ENCODE measurements around the gene METTL26. TPM values are rescaled to one million over a fixed set of nuclear protein-coding genes. Genes with fewer than 3 reads are reported as not detected.

METTL26 gene
- total RNA-seq, 1 donor from 2014 or later = 91.4 TPM

DNA sequence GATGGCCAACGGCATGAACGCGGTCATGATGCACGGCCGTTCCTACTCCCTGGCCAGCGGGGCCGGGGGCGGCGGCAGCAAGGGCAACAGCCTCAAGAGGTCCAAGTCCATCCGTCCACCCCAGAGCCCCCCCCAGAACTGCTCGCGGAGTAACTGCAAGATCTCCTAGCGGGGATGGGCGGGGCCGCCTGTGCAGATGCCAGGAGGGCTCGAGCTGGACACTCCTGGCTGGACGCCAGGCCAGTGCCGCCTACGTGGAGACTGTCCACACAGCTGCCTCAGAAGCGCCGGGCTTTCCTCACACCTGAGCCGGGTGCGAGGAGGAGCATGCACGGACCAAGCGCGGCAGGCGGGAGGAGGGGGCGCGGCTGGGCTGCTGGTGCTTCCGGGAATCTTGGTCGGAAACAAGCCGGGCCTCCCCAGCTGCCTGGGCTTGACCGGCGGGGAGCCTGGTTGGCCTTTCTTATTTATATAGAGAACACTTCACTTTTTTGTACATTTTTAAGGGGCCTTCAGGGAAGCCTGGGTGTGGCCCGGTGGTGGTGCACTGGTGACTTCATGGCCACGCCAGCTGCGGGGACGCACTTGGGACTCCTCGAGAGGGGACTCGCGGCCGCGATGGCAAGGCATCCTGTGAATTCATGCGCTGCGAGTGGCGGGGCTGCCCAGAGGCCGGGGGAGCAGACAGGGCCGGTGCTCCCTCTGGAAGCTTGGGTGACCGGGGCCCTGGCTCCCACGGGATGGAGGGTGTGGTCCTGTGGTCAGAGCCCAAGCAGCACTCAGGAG, 8.5 kb downstream of the METTL26 start:
- intact Hi-C loops (cut with micrococcal nuclease) = no loop called here

DNA sequence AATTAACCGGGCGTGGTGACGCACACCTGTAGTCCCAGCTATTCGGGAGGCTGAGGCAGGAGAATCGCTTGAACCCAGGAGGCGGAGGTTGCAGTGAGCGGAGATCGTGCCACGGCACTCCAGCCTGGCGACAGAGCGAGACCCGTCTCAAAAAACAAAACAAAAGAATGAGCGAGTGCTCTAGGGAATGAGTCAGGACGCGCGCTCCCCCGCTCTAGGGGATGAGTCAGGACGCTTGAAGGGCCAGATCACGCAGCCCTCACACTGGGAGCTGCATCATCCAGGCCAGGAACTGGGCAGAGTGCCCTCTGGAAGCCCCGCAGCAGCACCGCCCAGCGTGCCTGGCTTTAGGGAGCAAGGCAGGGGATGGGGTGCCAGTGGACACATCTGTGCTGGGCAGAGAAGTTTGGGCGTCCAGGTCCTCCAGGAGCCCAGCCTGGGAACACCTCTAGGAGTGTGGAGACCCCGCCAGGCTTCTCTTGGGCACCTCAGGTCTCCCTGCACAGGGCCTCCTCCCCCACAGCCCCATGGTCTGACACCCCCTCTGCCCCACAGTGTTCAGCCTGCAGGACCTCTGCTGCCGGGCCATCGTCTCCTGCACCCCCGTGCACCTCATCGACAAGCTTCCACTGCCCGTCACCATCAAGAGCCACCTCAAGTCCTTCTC, 9.2 kb downstream of the METTL26 start:
- intact Hi-C loops (cut with micrococcal nuclease) = no loop called here

GRCh38 chr16:625977-626765, 9.9 kb downstream of the METTL26 start:
- intact Hi-C loops (cut with micrococcal nuclease) = no loop called here

GRCh38 chr16:625117-625976, 10.8 kb downstream of the METTL26 start:
- intact Hi-C loops (cut with micrococcal nuclease) = no loop called here

GRCh38 chr16:624526-625070, 11.5 kb downstream of the METTL26 start:
- intact Hi-C loops (cut with micrococcal nuclease) = no loop called here

GRCh38 chr16:622920-623280, 13.2 kb downstream of the METTL26 start:
- intact Hi-C loops (cut with micrococcal nuclease) = no loop called here

DNA sequence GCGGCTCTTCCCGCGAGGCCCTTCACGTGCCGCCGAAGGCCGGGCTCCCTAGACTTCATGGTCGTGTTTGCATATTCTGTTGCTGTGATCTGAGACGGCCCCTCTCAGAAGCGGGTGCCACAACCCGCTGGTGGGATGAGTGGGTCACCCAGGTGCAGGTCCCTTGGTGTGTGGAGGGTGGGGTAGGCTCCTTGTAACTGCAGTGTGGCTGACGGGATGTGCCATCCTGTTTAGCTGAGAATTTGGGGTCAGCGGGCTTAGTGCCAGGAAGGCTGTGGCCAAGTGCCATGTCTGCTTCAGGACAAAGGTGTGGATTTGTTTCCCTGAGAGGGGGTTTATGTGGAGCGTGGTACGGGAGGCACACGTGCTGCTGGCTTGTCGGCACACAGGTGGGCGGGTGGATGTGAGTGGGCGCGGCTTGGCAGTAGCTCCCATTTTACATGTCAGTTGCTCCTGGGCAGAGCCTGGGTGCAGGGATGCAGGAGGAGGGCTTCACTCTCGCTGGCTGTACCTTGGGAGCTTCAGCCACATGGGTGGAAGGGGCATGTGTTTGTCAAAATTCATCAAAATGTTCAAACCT, 14.5 kb downstream of the METTL26 start:
- intact Hi-C loops (cut with micrococcal nuclease) = no loop called here

DNA sequence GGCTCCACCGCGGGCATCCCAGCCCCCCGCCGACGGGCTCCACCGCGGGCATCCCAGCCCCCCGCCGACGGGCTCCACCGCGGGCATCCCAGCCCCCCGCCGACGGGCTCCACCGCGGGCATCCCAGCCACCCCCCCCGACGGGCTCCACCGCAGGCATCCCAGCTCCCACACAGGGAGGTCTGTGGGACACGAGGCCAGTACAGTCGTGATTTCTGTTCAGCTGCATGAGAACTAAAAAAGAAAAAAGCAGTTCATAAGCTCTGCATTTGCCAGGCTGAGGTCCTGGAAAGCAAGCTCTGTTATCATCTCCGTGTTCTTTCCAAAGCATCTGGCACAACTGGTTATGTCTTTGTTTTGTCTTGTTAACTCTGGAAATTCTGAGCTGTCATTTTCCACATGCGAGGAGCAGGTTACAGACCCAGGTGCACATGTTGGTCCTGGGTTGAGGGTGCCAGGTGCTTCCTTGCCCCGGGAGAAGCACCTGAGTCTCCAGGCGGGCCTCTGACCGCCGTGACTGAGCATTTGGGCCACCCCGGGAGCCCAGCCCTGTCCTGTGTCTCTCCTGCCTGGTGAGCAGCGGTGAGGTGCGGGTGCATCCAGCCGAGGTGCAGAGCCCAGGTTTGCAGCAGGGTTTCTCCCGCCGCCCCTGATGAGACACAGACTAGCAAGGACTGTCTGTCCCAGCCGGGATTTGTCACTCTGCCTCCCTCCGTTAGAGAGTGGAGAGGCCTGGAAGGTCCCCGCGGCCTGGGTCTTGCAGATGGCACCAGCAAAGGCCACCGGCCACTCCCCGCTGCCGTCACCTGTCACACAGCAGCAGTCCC, 15.2 kb downstream of the METTL26 start:
- intact Hi-C loops (cut with micrococcal nuclease) = no loop called here

DNA sequence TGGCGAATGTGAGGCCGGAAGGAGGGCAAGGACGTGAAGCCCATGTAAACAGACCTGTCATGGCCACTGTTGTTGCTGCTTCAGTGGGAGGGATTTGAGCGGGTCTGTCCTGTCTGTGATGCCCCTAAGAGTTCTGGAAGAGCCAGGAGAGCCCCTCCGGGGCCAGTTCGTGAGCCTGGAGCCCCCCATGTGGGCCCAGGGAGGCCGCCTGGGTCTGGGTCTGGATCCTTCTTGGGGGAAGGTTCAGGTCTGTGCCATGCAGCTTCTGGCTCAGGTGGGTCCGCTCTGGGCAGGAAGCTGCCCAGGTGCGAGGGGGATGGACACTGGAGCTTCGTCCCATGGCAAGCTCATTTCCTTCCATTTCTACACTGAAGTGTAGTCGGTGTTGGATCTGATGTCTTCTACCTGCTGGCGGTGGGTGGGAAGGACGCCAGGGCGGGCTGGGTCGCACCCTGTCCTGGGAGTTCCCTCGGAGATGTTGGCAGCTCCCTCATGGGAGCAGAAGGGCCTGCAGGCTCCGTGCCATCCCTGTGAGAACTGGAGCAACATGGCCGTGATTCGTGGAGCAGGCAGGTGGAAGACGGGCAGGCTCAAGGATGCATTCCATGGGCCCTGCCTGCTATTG, 16.5 kb downstream of the METTL26 start:
- intact Hi-C loops (cut with micrococcal nuclease) = no loop called here

DNA sequence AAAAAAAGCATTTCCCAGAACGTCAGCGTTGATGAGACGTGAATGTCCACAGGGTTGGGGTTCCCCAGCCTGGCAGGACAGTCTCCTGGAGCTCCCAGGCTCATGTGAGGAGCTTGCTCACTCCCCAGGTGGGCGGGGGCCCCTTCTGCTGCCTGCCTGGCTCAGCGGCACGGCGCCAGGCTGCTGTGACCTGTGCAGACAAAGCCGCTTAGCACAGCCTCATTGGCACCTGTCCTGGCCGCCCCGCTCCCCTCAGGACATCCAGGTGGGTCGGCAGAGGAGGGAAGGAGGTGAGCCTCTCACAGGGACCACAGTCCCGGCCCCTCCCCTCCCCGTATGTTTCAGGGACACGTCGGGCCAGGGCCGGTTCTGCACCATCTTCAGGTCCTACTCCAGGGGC, 18.2 kb downstream of the METTL26 start:
- intact Hi-C loops (cut with micrococcal nuclease) = no loop called here

DNA sequence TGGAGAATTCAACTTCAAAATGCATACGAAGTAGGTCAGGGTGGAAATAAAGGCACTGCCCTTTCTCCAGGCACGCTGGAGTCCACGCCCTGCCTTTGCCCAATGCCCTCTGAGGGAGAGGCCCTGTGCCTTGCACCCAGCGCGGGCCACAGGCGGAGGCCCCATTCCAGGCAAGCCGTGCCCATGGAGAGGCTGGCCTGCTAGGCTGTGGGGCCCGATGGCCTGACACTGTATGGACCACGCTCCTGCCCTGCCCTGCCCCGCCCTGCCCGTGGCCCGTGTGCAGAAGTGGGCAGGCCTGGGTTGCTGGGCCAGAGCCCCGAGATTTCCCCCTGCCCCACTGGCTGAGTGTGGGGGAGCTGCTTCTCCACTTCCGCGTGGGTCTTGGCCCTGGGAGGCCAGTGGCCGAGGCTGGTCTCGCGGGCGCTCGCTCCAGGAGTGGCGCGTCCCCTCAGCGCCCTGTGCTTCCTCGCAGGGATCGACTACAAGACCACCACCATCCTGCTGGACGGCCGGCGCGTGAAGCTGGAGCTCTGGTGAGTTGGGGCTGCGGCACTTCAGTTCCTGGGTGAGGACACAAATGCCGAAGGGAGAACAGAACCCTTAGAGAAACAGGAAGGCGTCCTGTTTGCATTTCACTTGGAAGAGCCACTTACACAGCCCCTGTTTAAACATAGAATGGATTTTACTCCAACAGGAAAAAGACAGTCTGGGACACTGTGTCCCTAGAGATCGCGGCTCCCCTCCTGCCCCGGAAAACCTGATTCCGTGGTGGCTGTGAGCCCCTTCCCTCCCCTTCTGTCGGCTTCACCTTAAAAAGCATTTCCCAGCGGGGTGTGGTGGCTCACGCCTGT, 19.1 kb downstream of the METTL26 start:
- intact Hi-C loops (cut with micrococcal nuclease) = no loop called here

DNA sequence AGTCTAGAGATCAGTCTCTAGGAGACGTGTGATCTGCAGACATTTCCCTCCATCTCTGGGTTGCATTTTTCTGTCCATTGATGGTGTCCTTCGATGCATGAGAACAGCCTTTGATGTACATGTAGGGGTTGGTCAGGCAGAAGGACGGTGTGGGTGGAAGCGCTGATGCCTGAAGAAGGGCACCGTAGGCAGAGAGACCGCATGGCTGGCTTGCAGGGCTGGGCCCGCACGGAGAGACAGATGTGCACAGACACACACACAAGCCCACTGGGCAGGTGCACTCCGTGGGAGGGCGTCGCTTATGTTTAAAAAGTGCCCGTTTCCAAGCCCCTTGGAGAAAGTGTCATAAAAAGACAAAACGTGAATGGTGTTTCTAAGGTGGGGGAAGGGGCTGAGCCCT, 21.0 kb downstream of the METTL26 start:
- intact Hi-C loops (cut with micrococcal nuclease) = no loop called here

DNA sequence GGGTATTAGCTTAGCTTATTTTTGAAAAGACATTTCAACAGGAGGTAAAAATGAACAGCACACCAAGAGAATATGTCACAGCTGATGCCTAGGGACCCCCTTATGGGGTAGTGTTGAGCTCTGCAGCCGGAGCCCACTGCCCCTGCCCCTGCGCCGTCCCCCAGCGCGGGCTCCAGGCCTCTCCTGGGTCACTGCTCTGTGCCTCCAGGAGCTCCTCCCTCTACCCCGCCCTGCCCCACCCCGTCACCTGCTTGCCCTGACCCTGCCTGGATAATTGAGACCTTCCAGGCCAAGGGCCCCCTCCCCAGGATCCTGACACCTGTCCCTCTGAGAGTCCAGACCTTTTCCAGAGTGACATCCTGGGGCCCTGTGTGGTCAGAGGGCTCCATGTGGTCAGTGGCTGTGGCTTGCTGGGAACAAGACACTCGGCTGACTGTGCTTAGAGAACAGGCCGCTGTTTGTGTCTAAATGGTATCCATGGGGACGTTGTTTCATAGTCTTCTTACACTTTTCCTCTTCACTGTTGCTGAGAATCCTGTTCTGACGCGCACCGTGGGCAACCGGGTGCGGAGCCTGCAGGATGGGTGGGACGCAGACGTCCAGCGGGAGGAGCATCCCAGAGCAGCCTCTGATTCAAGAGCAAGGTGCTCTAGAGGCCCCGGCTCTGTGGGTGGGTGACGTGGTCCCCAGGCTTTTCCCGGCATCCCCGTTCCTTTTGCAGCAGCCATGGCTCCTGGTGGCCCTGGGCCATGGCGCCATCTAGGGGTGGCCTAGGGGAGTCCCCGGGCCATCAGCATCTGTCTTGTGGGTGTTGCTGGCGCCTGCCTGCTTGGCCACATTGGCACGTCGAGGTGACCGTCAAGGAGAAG, 25.4 kb downstream of the METTL26 start:
- intact Hi-C loops (cut with micrococcal nuclease) = no loop called here

- intact Hi-C loops (cut with micrococcal nuclease) = no loop called here
Measured at GRCh38 chr16:609984-610383, 26.1 kb downstream of the METTL26 start.

DNA sequence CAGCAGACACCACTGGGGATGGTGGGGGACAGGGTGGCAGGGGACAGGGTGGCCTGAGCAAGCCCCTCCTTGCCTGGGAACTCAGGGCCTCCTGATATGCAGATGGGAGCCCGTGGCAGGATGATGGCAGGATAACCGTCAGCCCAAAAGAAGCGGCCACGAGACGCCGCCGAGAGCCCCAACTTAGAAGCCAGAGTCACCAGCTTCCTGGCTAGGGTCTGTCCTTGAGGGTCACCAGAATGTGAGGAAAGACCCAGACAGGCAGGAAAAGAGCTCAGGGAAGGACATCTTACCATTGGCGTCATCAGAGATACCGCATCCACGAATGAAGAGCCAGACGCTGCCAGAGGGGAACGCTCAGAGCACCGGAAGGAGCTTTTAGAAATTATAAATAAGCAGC, 26.8 kb downstream of the METTL26 start:
- intact Hi-C loops (cut with micrococcal nuclease) = no loop called here

- intact Hi-C loops (cut with micrococcal nuclease) = no loop called here
Measured at GRCh38 chr16:608019-608418, 28.1 kb downstream of the METTL26 start.

DNA sequence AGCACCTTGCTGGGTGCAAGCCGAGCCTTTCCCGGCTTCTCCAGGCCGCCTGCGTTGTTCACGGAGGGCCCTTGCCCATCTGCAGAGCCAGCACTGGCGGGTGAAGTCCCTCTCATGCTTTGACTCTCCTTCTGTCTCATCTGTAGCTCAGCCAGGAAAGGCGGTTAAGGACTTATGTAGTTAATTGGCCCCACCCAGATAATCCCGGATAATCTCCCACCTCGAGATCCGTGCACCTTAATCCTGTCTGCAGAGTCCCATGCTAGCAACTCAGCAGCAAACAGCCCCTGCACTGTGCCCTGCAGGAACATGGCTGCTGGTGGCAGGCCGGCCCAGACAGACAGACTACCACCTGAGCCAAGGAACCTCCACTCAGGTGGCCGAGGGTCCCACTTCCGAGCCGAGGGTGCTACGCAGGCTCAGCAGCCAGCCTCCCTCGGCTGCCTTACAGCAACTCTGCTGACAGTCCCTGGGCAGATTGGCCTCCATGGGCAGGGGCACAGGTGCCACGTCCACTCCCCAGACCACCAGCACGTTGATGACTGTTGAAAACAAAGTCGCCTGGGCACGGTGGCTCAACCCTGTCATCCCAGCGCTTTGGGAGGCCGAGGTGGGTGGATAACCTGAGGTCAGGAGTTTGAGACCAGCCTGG, 29.3 kb downstream of the METTL26 start:
- intact Hi-C loops (cut with micrococcal nuclease) = no loop called here

Data from T-helper 2 cell treated with Interferon-gamma antibody and Interleukin-4, amounts not matched to agents 100 ng/mL and 5 ng/mL, for 36 hours (primary cell).